Activated naive CD8-positive, alpha-beta T cell treated with anti-CD3 and anti-CD28 coated beads for 36 hours (primary cell): ENCODE data around the gene MRPS18A. TPM values are rescaled to one million over a fixed set of nuclear protein-coding genes. Genes with fewer than 3 reads are reported as not detected.
"Not testable (repeated sequence)": the region's sequence is repeated elsewhere in the genome, so short reads cannot be mapped to it uniquely, and the experiment has no call there.

Experiments used
- DNase-seq: peaks from one replicate; pipeline ENCODE4 v3.0.0; 2021
- H3K27ac Mint-ChIP-seq: one replicate; pipeline ENCODE4 v1.8.0; 2022; ENCODE audit warnings: mild to moderate bottlenecking, moderate library complexity, mixed read lengths
- H3K27me3 Mint-ChIP-seq: one replicate; pipeline ENCODE4 v1.8.0; 2022; ENCODE audit warnings: mild to moderate bottlenecking, mixed read lengths
- H3K36me3 Mint-ChIP-seq: one replicate; pipeline ENCODE4 v1.8.0; 2021; ENCODE audit warnings: mild to moderate bottlenecking, mixed read lengths
- H3K4me1 Mint-ChIP-seq: one replicate; pipeline ENCODE4 v1.8.0; 2021; ENCODE audit warnings: mixed read lengths
- H3K4me3 Mint-ChIP-seq: one replicate; pipeline ENCODE4 v1.8.0; 2022; ENCODE audit warnings: mild to moderate bottlenecking, moderate library complexity, mixed read lengths
- H3K9me3 Mint-ChIP-seq: one replicate; pipeline ENCODE4 v1.8.0; 2022; ENCODE audit warnings: mixed read lengths
- total RNA-seq, 2 experiments: library from RNA; stranded (reverse); gene quantifications; one replicate each; pipeline ENCODE4 v1.2.3, GENCODE V29; 2021

The MRPS18A gene
- total RNA-seq, 2 experiments from 2014 or later = 63.8 to 65.3 TPM

DNA sequence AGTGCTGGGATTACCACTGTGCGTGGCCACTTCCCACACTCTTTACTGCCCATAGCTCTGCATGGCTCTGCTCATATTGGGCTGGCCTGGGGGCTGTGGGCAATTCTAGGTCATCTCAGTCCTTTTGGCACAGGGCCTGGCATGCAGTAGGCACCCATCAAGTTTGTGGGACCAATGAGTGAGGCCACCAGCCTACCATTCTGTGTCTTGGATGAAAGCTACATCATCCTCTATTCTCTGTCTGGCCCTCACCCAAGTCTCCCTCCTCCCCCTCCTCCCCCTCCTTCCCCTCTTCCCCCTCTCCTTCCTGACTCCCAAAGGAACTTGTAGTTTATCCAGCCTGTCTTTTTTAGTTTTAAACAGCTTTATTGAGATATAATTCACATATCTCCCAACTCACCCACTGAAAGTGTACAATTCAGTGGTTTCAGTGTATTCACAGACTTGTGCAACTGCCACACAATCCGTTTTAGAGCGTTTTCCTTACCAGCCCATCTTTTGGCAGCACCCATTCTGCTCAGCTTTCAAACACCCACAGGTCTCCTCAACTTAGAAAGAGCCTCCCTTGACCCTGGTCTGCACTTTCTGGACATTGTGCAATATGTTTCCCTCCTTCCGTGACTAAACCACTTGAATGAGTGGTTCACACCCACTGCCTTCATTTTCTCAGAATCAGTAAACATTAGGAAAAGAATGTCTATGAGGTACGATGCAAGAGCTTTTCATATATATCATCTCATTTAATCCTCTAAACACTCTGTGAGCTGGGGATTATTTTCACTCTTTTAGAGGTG lies 21.5 kb upstream of the MRPS18A start:
- Mint-ChIP-seq H3K4me1 (peaks cover 12% of the 10 kb centered on the region), H3K9me3 (no peaks in the 10 kb centered on the region), H3K27ac (no peak overlapping the region), H3K4me3 (no peak overlapping the region), H3K36me3 (no peaks in the 10 kb centered on the region), H3K27me3 (peaks cover 22% of the 10 kb centered on the region)
- DNase-seq = no peak

- Mint-ChIP-seq H3K9me3 (no peaks in the 10 kb centered on the region), H3K27me3 (peaks cover 32% of the 10 kb centered on the region), H3K4me1 (peaks cover 12% of the 10 kb centered on the region), H3K4me3 (no peak overlapping the region), H3K36me3 (no peaks in the 10 kb centered on the region), H3K27ac (no peak overlapping the region)
- no peak for DNase-seq
These were observed 20.2 kb upstream of the MRPS18A start for GRCh38 chr6:43707767-43708166.

DNA sequence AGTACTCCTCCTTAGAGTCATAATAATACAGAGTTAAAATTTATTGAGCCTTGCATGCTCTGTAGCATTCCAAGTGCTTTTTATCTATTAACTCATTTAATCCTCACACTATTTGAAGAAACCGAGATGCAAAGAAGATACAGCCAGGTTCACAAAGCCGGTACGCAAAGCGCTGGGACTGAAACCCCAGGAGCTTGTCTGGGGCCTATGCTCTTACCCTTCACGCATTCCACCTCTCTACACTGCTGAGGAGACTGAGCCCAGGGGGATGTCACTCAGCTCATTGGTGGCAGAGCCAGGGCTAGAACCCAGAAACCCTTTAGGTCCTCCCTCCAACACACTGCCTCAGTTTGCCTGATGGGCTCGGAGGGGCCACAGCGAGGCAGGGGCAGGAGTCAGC lies 19.7 kb upstream of the MRPS18A start:
- H3K27me3 Mint-ChIP-seq = peaks cover 37% of the 10 kb centered on the region

DNA sequence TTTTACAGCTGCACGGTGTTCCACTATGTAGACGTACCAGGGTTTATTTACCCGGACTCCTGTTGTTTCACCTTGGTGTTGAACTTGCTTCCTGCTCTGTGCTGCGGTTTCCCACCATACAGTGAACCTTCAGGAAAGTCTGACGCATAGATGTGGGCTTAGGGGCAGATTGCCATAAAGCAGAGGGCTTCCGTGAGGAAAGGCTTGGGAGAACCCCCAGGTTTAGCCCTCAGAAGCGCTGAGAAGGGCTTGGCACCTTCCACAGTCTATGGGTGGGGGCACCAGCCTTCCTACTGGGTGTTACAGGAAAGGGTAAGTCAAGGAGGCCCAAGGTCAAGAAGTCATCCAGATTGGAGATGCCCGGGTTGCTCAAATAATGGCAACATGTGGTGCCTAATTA lies 19.2 kb upstream of the MRPS18A start:
- Mint-ChIP-seq H3K9me3 (no peaks in the 10 kb centered on the region), H3K27ac (no peak overlapping the region), H3K4me3 (no peak overlapping the region), H3K4me1 (peaks cover 12% of the 10 kb centered on the region), H3K36me3 (no peaks in the 10 kb centered on the region), H3K27me3 (peaks cover 40% of the 10 kb centered on the region)
- no peak for DNase-seq

More for the DNA sequence above, 19.7 kb upstream of the MRPS18A start:
- H3K4me1 Mint-ChIP-seq = peaks cover 12% of the 10 kb centered on the region
- DNase-seq = no peak
- no peaks in the 10 kb centered on the region for H3K9me3 Mint-ChIP-seq
- no peaks in the 10 kb centered on the region for H3K36me3 Mint-ChIP-seq
- H3K4me3 Mint-ChIP-seq = no peak overlapping the region
- no peak overlapping the region for H3K27ac Mint-ChIP-seq

- no peak overlapping the region for H3K4me3 Mint-ChIP-seq
- H3K4me1 Mint-ChIP-seq = peaks cover 12% of the 10 kb centered on the region
- no peaks in the 10 kb centered on the region for H3K36me3 Mint-ChIP-seq
- peaks cover 34% of the 10 kb centered on the region for H3K27me3 Mint-ChIP-seq
- DNase-seq = no peak
- H3K27ac Mint-ChIP-seq = no peak overlapping the region
- H3K9me3 Mint-ChIP-seq = no peaks in the 10 kb centered on the region
These were observed 18.4 kb upstream of the MRPS18A start for GRCh38 chr6:43705996-43706395.

DNA sequence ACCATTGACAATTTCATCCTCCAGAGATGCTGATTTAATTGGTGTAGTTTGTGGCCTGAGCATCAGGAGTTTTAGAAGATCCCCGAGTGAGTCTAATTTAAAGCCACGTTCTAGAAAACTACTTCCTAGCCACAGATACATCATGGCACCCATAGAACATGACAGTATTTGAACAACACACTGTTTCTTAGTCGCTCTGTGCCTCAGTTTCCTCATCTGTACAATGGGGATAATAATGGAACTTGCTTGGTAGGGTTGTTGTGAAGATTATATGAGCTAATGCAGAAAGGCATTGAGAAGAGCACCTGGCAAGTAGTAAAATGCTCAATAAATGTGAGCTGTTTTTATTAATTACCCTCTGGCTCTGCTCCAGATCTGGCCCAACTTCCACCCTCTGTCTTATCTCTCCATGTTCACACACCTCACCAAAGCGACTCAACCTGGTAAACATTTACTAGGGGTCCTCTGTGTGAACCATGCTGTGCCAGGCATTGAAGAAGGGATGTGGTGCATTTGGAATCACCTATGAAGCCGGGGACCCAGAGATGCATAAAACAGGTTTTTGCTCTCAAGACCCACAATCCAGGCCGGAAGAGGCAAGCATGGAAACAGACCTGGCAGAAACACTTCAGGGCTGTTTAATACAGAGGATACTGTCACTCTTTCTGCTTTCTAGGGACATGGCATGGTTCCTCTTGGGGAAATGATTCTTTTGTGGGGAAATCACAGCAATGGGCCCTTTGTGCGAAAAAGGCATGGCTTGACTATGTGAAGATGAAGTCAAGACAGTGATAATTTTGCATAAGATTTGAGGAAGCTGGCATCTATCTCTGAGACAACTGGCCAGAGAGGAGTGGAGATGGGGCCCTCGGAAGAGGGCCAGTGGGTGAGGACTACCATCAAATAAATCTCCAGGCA lies 16.2 kb upstream of the MRPS18A start:
- H3K9me3 Mint-ChIP-seq = no peaks in the 10 kb centered on the region
- H3K4me3 Mint-ChIP-seq = no peak overlapping the region
- DNase-seq = no peak
- peaks cover 5% of the 10 kb centered on the region for H3K4me1 Mint-ChIP-seq
- H3K27me3 Mint-ChIP-seq = peaks cover 36% of the 10 kb centered on the region
- H3K36me3 Mint-ChIP-seq = no peaks in the 10 kb centered on the region
- no peak overlapping the region for H3K27ac Mint-ChIP-seq

DNA sequence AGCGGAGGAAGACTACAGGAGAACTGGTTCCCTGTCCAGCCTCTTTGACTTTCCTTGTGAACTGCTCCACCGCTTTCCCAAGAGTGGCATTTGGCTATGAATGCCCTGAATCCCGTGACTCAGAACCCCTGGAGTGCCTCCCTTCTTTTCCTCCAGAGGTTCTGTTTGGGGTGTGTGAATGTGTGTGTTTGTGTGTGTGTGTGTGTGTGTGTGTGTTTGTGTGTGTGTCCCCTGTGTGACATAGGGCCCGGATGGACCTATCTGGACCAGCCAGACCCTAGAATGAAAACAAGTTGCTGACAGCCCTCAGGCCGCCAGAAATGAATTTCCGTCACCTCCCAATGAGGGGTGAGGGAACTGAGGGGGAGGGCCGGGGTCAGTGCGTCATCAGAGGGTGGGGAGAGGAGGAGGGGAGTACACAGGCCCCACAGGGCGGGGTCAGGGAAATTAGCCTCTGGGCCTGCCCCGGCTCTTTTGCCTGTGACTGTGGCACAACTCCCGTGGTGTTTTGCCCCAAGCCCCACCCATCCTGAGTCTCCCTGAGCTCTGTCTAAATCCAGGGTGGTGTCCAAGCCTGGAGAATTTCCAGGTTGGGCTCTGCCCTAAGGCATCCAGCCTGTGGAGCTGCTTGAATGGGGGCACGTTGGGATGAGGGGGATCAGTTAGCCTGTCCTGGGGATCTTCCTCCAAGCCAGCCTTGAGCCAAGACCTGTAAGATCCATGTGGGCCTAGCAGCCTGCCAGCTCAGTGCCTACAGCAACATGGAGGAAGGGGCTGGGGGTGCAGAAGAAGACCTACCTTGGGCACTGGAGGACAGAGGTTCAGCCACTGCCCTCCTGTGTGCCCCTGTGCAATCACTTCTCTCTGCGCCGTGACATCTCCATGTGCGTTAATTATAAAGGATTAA lies 15.2 kb upstream of the MRPS18A start:
- H3K27me3 Mint-ChIP-seq = peaks cover 36% of the 10 kb centered on the region
- peaks cover 5% of the 10 kb centered on the region for H3K4me1 Mint-ChIP-seq

DNA sequence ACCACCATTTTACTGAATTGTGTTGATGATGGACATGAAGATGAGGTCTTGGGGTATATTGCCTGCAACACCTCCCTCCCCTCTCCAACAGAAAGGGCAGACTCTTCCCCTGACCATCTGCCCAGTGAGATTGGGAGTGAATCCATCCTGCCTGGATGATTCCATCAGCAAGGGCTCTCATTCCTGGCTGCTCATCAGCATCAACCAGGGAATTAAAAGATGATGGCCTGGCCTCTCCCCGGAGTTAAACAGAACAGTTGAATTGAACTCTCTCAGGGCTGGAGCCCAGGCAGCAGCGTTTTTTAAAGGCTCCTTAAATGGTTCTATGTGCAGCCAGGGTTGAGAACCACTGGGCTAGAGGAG lies 14.6 kb upstream of the MRPS18A start:
- Mint-ChIP-seq H3K27me3 (peaks cover 36% of the 10 kb centered on the region), H3K4me3 (no peak overlapping the region)
- DNase-seq = no peak

More for the DNA sequence above, 15.2 kb upstream of the MRPS18A start:
- peak; percentile 44 for DNase-seq
- Mint-ChIP-seq H3K9me3 (no peaks in the 10 kb centered on the region), H3K27ac (no peak overlapping the region), H3K4me3 (no peak overlapping the region), H3K36me3 (no peaks in the 10 kb centered on the region)

DNA sequence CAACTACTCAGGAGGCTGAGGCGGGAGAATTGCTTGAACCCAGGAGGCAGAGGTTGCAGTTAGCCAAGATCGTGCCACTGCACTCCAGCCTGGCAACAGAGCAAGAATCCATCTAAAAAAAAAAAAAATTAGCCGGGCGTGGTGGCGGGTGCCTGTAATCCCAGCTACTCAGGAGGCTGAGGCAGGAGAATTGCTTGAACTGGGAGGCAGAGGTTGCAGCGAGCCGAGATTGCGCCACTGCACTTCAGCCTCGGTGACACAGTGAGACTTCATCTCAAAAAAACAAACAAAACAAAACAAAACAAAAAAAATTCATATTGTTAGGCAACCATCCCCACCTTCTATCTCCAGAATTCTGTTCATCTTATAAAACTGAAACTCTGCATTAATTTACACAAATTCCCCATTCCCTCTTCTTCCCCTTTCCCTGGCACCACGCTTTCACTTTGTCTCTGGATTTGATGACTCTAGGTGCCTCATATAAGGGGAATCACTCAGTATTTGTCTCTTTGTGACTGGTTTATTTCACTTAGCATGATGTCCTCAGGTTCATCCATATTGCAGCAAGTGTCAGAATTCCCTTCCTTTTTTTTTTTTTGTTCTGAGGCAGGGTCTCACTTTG lies 13.5 kb upstream of the MRPS18A start:
- H3K27me3 Mint-ChIP-seq = peaks cover 27% of the 10 kb centered on the region
- not testable (repeated sequence) for H3K4me3 Mint-ChIP-seq, H3K4me1 Mint-ChIP-seq, H3K36me3 Mint-ChIP-seq, H3K27ac Mint-ChIP-seq, DNase-seq, H3K9me3 Mint-ChIP-seq

More for the DNA sequence above, 14.6 kb upstream of the MRPS18A start:
- no peaks in the 10 kb centered on the region for H3K36me3 Mint-ChIP-seq
- no peak overlapping the region for H3K27ac Mint-ChIP-seq
- peaks cover 5% of the 10 kb centered on the region for H3K4me1 Mint-ChIP-seq
- no peaks in the 10 kb centered on the region for H3K9me3 Mint-ChIP-seq

GRCh38 chr6:43699564-43700186 lies 12.1 kb upstream of the MRPS18A start:
- Mint-ChIP-seq H3K4me1 (no peaks in the 10 kb centered on the region), H3K27me3 (peaks cover 27% of the 10 kb centered on the region), H3K4me3 (no peak overlapping the region), H3K27ac (no peak overlapping the region), H3K36me3 (no peaks in the 10 kb centered on the region), H3K9me3 (no peaks in the 10 kb centered on the region)
- DNase-seq = no peak

- H3K4me3 Mint-ChIP-seq = no peak overlapping the region
- H3K27ac Mint-ChIP-seq = no peak overlapping the region
- no peaks in the 10 kb centered on the region for H3K36me3 Mint-ChIP-seq
- peaks cover 29% of the 10 kb centered on the region for H3K27me3 Mint-ChIP-seq
- H3K4me1 Mint-ChIP-seq = no peaks in the 10 kb centered on the region
- no peaks in the 10 kb centered on the region for H3K9me3 Mint-ChIP-seq
- DNase-seq = no peak
These were observed 11.2 kb upstream of the MRPS18A start for GRCh38 chr6:43698584-43699349.

GRCh38 chr6:43697421-43697820 lies 9.8 kb upstream of the MRPS18A start:
- no peaks in the 10 kb centered on the region for H3K4me1 Mint-ChIP-seq

DNA sequence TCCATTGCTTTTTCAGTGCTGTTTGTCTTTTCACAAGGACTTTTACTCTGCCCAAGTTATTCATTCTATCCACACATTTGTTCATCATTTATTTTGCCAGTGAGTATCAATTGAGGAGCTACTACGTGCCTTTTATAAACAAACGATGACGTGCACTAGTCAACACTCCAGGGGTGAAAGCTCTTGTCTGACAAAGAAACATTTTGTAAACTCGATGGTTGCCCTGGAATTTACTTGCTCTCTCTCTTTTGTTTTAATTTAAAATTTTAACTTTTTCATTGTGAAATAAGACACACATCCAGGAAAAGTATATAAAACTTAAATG lies 8.3 kb upstream of the MRPS18A start:
- DNase-seq = no peak
- no peaks in the 10 kb centered on the region for H3K9me3 Mint-ChIP-seq

More at GRCh38 chr6:43697421-43697820, 9.8 kb upstream of the MRPS18A start:
- no peak for DNase-seq
- Mint-ChIP-seq H3K36me3 (no peaks in the 10 kb centered on the region), H3K27me3 (peaks cover 19% of the 10 kb centered on the region), H3K4me3 (no peak overlapping the region), H3K9me3 (no peaks in the 10 kb centered on the region), H3K27ac (no peak overlapping the region)

More for the DNA sequence above, 8.3 kb upstream of the MRPS18A start:
- no peaks in the 10 kb centered on the region for H3K36me3 Mint-ChIP-seq
- H3K4me1 Mint-ChIP-seq = no peaks in the 10 kb centered on the region
- H3K27ac Mint-ChIP-seq = no peak overlapping the region
- H3K4me3 Mint-ChIP-seq = no peak overlapping the region
- peaks cover 14% of the 10 kb centered on the region for H3K27me3 Mint-ChIP-seq
